Measurements from ENCODE around the gene HDAC7.

The HDAC7 gene

GRCh38 chr12:47860279-47860841 lies 40.7 kb upstream of the HDAC7 start:
- no peaks in the 10 kb centered on the region for H3K27me3 ChIP-seq (ENCODE audit: control insufficient read depth in 2 of 2, insufficient read depth in 2 of 2, low read length in 2 of 2)
- H3K36me3 ChIP-seq (ENCODE audit: control insufficient read depth in 2 of 2, insufficient read depth in 2 of 2, low read length in 2 of 2) = peaks cover 62 to 69% of the 10 kb centered on the region in 2 donors
- no peak overlapping the region for H3K27ac ChIP-seq (ENCODE audit: low read depth in 2 of 2, low read length in 2 of 2)
- no peak overlapping the region for H3K4me3 ChIP-seq (ENCODE audit: low read length in 2 of 2)
- no peaks in the 10 kb centered on the region for H3K9me3 ChIP-seq (ENCODE audit: control insufficient read depth in 2 of 2, low read length in 2 of 2)
- H3K9ac ChIP-seq (ENCODE audit: low read depth in 1 of 2, low read length in 2 of 2) = no peak overlapping the region
- H3K4me1 ChIP-seq (ENCODE audit: control insufficient read depth in 2 of 2, insufficient read depth in 2 of 2, low read length in 2 of 2) = no peaks in the 10 kb centered on the region

- Histone ChIP-seq H3K4me1 (ENCODE audit: control insufficient read depth in 2 of 2, insufficient read depth in 2 of 2, low read length in 2 of 2) (no peaks in the 10 kb centered on the region), H3K27ac (ENCODE audit: low read depth in 2 of 2, low read length in 2 of 2) (no peak overlapping the region)
These were observed 39.0 kb upstream of the HDAC7 start for GRCh38 chr12:47858511-47859266.

GRCh38 chr12:47856721-47857575 lies 37.2 kb upstream of the HDAC7 start:
- Histone ChIP-seq H3K9me3 (ENCODE audit: control insufficient read depth in 2 of 2, low read length in 2 of 2) (no peaks in the 10 kb centered on the region), H3K27ac (ENCODE audit: low read depth in 2 of 2, low read length in 2 of 2) (no peak overlapping the region), H3K36me3 (ENCODE audit: control insufficient read depth in 2 of 2, insufficient read depth in 2 of 2, low read length in 2 of 2) (peaks cover 55 to 58% of the 10 kb centered on the region in 2 donors), H3K4me3 (ENCODE audit: low read length in 2 of 2) (no peak overlapping the region), H3K9ac (ENCODE audit: low read depth in 1 of 2, low read length in 2 of 2) (no peak overlapping the region), H3K4me1 (ENCODE audit: control insufficient read depth in 2 of 2, insufficient read depth in 2 of 2, low read length in 2 of 2) (no peaks in the 10 kb centered on the region), H3K27me3 (ENCODE audit: control insufficient read depth in 2 of 2, insufficient read depth in 2 of 2, low read length in 2 of 2) (no peaks in the 10 kb centered on the region)

More at GRCh38 chr12:47858511-47859266, 39.0 kb upstream of the HDAC7 start:
- Histone ChIP-seq H3K27me3 (ENCODE audit: control insufficient read depth in 2 of 2, insufficient read depth in 2 of 2, low read length in 2 of 2) (no peaks in the 10 kb centered on the region), H3K36me3 (ENCODE audit: control insufficient read depth in 2 of 2, insufficient read depth in 2 of 2, low read length in 2 of 2) (peaks cover 59 to 60% of the 10 kb centered on the region in 2 donors), H3K9ac (ENCODE audit: low read depth in 1 of 2, low read length in 2 of 2) (no peak overlapping the region), H3K4me3 (ENCODE audit: low read length in 2 of 2) (no peak overlapping the region), H3K9me3 (ENCODE audit: control insufficient read depth in 2 of 2, low read length in 2 of 2) (no peaks in the 10 kb centered on the region)

- Histone ChIP-seq H3K9ac (ENCODE audit: low read depth in 1 of 2, low read length in 2 of 2) (no peak overlapping the region), H3K4me1 (ENCODE audit: control insufficient read depth in 2 of 2, insufficient read depth in 2 of 2, low read length in 2 of 2) (no peaks in the 10 kb centered on the region), H3K27ac (ENCODE audit: low read depth in 2 of 2, low read length in 2 of 2) (no peak overlapping the region), H3K27me3 (ENCODE audit: control insufficient read depth in 2 of 2, insufficient read depth in 2 of 2, low read length in 2 of 2) (no peaks in the 10 kb centered on the region), H3K9me3 (ENCODE audit: control insufficient read depth in 2 of 2, low read length in 2 of 2) (no peaks in the 10 kb centered on the region), H3K4me3 (ENCODE audit: low read length in 2 of 2) (no peak overlapping the region), H3K36me3 (ENCODE audit: control insufficient read depth in 2 of 2, insufficient read depth in 2 of 2, low read length in 2 of 2) (peaks cover 58% of the 10 kb centered on the region in 2 donors)
These were observed 36.4 kb upstream of the HDAC7 start for GRCh38 chr12:47856094-47856493.

GRCh38 chr12:47855502-47855901 lies 35.8 kb upstream of the HDAC7 start:
- no peaks in the 10 kb centered on the region for H3K27me3 ChIP-seq (ENCODE audit: control insufficient read depth in 2 of 2, insufficient read depth in 2 of 2, low read length in 2 of 2)
- H3K4me1 ChIP-seq (ENCODE audit: control insufficient read depth in 2 of 2, insufficient read depth in 2 of 2, low read length in 2 of 2) = no peaks in the 10 kb centered on the region
- H3K9me3 ChIP-seq (ENCODE audit: control insufficient read depth in 2 of 2, low read length in 2 of 2) = no peaks in the 10 kb centered on the region
- no peak overlapping the region for H3K9ac ChIP-seq (ENCODE audit: low read depth in 1 of 2, low read length in 2 of 2)
- peaks cover 59 to 63% of the 10 kb centered on the region in 2 donors for H3K36me3 ChIP-seq (ENCODE audit: control insufficient read depth in 2 of 2, insufficient read depth in 2 of 2, low read length in 2 of 2)
- no peak overlapping the region for H3K4me3 ChIP-seq (ENCODE audit: low read length in 2 of 2)
- H3K27ac ChIP-seq (ENCODE audit: low read depth in 2 of 2, low read length in 2 of 2) = no peak overlapping the region

- Histone ChIP-seq H3K9ac (ENCODE audit: low read depth in 1 of 2, low read length in 2 of 2) (no peak overlapping the region), H3K4me1 (ENCODE audit: control insufficient read depth in 2 of 2, insufficient read depth in 2 of 2, low read length in 2 of 2) (no peaks in the 10 kb centered on the region), H3K27ac (ENCODE audit: low read depth in 2 of 2, low read length in 2 of 2) (no peak overlapping the region), H3K27me3 (ENCODE audit: control insufficient read depth in 2 of 2, insufficient read depth in 2 of 2, low read length in 2 of 2) (no peaks in the 10 kb centered on the region), H3K4me3 (ENCODE audit: low read length in 2 of 2) (no peak overlapping the region), H3K9me3 (ENCODE audit: control insufficient read depth in 2 of 2, low read length in 2 of 2) (no peaks in the 10 kb centered on the region), H3K36me3 (ENCODE audit: control insufficient read depth in 2 of 2, insufficient read depth in 2 of 2, low read length in 2 of 2) (peaks cover 61 to 65% of the 10 kb centered on the region in 2 donors)
These were observed 34.8 kb upstream of the HDAC7 start for GRCh38 chr12:47854531-47854930.

GRCh38 chr12:47852096-47852571 lies 32.4 kb upstream of the HDAC7 start:
- Histone ChIP-seq H3K9ac (ENCODE audit: low read depth in 1 of 2, low read length in 2 of 2) (no peak overlapping the region), H3K4me3 (ENCODE audit: low read length in 2 of 2) (no peak overlapping the region), H3K27ac (ENCODE audit: low read depth in 2 of 2, low read length in 2 of 2) (no peak overlapping the region), H3K4me1 (ENCODE audit: control insufficient read depth in 2 of 2, insufficient read depth in 2 of 2, low read length in 2 of 2) (no peaks in the 10 kb centered on the region), H3K27me3 (ENCODE audit: control insufficient read depth in 2 of 2, insufficient read depth in 2 of 2, low read length in 2 of 2) (no peaks in the 10 kb centered on the region), H3K36me3 (ENCODE audit: control insufficient read depth in 2 of 2, insufficient read depth in 2 of 2, low read length in 2 of 2) (peaks cover 58 to 69% of the 10 kb centered on the region in 2 donors), H3K9me3 (ENCODE audit: control insufficient read depth in 2 of 2, low read length in 2 of 2) (no peaks in the 10 kb centered on the region)

- H3K4me3 ChIP-seq (ENCODE audit: low read length in 2 of 2) = no peak overlapping the region
- H3K9me3 ChIP-seq (ENCODE audit: control insufficient read depth in 2 of 2, low read length in 2 of 2) = no peaks in the 10 kb centered on the region
- H3K27me3 ChIP-seq (ENCODE audit: control insufficient read depth in 2 of 2, insufficient read depth in 2 of 2, low read length in 2 of 2) = no peaks in the 10 kb centered on the region
- no peak overlapping the region for H3K9ac ChIP-seq (ENCODE audit: low read depth in 1 of 2, low read length in 2 of 2)
- H3K36me3 ChIP-seq (ENCODE audit: control insufficient read depth in 2 of 2, insufficient read depth in 2 of 2, low read length in 2 of 2) = peaks cover 58 to 68% of the 10 kb centered on the region in 2 donors
- H3K27ac ChIP-seq (ENCODE audit: low read depth in 2 of 2, low read length in 2 of 2) = no peak overlapping the region
- H3K4me1 ChIP-seq (ENCODE audit: control insufficient read depth in 2 of 2, insufficient read depth in 2 of 2, low read length in 2 of 2) = no peaks in the 10 kb centered on the region
These were observed 31.7 kb upstream of the HDAC7 start for GRCh38 chr12:47851303-47851952.

- Histone ChIP-seq H3K27ac (ENCODE audit: low read depth in 2 of 2, low read length in 2 of 2) (no peak overlapping the region), H3K27me3 (ENCODE audit: control insufficient read depth in 2 of 2, insufficient read depth in 2 of 2, low read length in 2 of 2) (no peaks in the 10 kb centered on the region), H3K4me1 (ENCODE audit: control insufficient read depth in 2 of 2, insufficient read depth in 2 of 2, low read length in 2 of 2) (no peaks in the 10 kb centered on the region), H3K9me3 (ENCODE audit: control insufficient read depth in 2 of 2, low read length in 2 of 2) (no peaks in the 10 kb centered on the region), H3K36me3 (ENCODE audit: control insufficient read depth in 2 of 2, insufficient read depth in 2 of 2, low read length in 2 of 2) (peaks cover 63 to 68% of the 10 kb centered on the region in 2 donors), H3K9ac (ENCODE audit: low read depth in 1 of 2, low read length in 2 of 2) (no peak overlapping the region), H3K4me3 (ENCODE audit: low read length in 2 of 2) (no peak overlapping the region)
These were observed 30.7 kb upstream of the HDAC7 start for GRCh38 chr12:47850153-47851084.
